Stimulated activated CD8-positive, alpha-beta memory T cell treated with anti-CD3 and anti-CD28 coated beads, Interleukin-7, amount 100 ng/mL, for 4 hours (primary cell): ENCODE data around the gene SAMD3.
"Not testable (repeated sequence)": the region's sequence is repeated elsewhere in the genome, so short reads cannot be mapped to it uniquely, and the experiment has no call there.

ENCODE experiments used
- DNase-seq, 2 donors: peaks; one replicate each; pipeline ENCODE4 v3.0.0-alpha.2; 2020; ENCODE audit warnings: low read depth in 2 of 2

Gene SAMD3

DNA sequence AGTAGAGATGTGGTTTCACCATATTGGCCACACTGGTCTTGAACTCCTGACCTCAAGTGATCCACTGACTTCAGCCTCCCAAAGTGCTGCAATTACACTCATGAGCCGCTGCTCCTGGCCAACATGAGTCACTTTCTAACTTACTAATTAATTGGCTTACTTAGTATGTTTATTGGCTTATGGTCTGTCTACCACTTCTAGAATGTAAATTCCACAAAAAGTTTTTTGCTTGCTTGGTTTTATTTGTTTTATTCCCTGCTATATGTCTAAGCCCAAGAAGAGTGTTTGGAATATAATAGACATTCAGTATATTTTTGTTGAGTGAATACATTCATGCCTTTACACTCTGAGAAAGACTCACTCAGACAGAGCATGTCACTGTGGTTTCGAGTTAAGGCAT, 86.0 kb downstream of the SAMD3 start:
- no peak for DNase-seq

DNA sequence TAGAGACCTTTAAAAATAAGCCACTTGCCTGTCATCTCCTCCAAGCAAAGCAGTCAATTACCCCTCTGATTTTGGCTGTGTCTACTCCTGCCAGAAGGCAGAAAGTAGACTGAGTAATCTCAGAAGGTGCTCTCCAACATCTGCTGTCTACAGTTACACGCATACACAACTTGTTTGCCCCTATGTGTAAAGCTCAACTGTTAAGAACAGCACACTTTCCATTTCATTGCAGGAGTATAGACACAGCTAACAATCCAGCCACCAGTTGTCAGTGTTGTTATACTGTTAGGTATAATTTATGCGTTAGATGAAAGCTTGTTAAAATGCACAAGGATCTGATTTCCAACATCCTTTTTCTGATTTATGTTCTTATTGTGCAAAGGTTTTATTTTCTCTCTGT, 88.2 kb downstream of the SAMD3 start:
- DNase-seq = no peak

DNA sequence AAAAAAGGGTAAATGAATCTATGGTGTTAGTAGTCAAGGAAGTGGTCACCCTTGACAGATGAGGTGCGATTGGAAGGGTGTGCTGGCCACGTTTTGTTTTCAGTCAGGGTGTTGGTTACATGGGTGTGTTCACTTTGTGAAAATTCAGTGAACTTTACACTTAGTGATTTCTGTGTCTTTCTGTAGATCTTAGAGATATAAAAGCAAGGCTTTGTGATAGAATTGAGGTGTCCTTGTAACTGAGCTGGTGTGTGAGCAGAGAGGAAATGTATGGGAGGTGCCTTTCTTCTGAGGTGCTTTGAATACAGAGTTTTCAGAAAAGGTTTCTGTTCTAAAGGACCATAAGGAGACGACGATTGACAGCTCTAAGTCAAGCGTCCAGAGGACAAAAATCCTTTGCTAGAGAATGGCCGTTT, 90.5 kb downstream of the SAMD3 start:
- DNase-seq = peak; percentile 23 to 26

DNA sequence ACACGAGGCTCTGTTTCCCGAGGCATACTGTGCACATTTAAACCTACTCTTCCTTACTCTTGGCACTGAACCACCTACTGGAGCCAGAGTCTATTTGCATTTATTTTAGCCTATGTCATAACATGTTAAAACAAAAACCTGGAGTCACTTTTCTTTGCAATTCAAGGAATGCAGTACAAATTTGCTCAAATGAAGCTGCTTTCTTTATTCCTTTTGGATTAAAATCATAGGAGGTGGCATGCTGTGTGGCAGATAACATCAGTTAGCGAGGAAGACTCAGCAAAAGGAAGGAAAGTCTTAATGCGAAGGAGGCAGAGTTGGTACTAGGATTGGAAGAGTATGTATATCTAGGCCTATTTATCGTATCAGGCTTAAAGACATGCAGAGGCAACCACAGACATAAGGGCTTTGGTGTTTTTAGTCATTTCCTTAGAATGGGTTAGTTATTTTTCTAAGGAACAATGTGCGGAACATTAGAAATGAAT, 92.9 kb downstream of the SAMD3 start:
- no peak for DNase-seq

DNA sequence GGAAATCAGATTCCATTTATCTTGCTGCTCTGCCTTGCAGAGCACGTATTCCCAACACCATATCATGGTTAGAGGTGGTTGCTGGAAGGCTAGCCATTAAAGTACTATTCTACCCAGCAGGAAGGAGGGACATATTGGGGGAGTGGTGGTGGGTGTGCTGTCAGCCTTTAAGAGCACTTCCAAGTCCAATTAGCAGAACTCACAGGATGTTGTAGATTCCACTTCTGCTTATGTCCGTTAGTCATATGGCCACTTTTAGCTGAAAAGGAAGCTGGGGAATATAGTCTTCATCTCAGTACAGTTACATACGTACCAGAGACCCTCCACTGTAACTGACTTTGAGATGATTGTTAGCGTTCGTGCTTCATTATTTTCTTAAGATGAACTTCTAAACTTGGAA, 94.4 kb downstream of the SAMD3 start:
- no peak for DNase-seq

DNA sequence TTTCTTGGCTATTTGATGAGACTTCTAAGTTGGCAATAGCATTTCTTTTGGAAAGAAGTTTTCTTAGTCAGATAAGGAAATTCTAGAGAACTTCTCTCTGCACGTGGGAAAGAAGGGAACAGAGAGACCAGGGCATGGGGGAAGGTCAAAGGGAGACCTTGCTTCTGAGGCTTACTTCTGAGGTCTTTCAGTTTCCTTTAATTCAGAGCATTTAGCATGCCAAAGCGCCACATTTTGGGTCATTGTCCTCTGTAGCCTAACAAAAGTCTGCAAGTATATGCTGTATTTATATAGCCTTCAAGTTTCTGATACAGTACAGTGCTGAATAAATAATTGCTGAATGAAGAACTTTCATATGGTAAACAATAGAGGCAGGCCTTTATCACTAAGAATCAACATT, 95.6 kb downstream of the SAMD3 start:
- DNase-seq = no peak

DNA sequence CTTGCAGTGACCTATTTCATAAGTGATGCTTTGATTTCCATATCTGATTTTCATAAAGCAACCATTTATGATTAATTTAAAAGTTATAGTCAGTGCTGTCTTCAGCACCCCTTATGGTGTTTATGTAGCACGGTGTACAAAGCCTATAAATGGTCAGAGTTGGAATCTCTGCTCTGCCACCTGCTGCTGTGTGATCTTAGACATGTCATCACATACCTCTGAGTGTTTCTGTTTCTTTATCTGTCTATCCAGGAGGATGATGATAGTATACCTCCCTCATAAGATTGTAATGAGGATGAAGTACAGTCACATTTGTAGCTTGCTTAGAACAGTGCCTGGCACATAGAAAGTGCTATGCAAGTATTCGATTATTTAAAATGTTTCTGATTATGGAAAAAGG, 100.5 kb downstream of the SAMD3 start:
- DNase-seq = no peak

DNA sequence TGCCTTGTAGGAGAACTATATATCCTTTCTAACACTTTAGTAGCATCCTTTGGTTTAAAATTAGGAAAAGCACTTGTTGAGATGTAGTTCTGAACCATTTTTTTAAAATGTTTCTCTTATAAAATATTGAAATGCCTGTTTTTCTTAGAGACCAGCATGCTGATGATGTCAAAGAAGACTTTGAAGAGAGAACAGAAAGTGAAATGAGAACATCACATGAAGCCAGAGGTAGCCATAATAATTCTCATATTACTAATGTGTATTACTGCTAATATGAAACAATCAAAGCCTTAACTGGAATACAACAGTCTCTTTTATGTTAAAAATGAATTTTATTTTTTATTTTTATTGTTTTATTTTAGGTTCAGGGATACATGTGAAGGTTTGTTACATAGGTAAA, 102.0 kb downstream of the SAMD3 start:
- DNase-seq = no peak

DNA sequence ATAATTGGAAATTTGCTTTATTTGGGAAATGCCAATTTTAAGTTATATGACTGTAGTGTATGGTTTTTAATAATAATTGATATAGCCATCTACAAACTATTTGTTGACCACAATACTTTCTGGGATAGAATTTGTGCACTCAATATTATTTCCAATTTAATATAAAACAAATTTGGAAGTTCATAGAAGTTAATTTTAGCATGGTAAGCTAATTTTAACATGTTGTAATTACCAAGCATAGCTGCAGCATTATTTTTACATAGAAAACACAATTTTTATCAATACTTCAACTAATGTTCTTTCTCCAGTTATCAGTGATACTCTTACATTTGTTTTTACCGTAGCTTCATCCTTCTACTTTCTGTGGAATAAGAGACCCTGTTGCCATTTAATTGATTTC, 103.5 kb downstream of the SAMD3 start:
- DNase-seq = no peak

DNA sequence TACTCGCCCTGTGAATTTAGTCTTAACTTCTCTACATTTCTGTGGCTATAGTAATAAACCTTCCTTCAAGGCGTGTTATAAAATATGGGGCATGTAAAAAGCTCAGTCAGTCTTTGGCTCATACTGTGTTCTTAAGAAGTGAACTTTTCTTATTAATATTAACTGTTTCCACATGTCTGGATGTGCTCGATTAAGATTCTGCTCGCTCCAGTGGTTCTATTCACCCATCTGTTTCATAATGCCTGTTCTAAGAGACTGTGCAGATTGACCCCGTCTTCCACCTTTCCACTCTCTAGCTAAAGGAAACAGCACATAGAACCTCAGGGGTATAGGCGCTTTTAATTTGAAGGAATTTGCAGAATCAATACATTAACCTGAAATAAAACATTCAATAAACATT, 104.5 kb downstream of the SAMD3 start:
- no peak for DNase-seq

DNA sequence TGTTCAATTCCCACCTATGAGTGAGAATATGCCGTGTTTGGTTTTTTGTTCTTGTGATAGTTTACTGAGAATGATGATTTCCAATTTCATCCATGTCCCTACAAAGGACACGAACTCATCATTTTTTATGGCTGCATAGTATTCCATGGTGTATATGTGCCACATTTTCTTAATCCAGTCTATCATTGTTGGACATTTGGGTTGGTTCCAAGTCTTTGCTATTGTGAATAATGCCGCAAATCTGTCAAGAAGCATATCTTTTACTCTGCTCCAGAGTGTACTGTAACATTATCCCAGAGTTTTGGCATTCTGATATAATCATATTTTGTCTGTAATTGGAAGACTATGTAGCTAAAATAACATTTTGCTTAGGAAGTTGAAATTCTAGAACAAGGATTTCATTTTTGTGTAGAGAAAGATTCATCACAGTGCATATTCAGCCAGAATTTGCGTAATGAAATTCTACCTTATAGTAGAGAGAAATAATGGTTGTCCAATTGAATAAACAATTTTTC, 105.5 kb downstream of the SAMD3 start:
- DNase-seq = not testable (repeated sequence)

DNA sequence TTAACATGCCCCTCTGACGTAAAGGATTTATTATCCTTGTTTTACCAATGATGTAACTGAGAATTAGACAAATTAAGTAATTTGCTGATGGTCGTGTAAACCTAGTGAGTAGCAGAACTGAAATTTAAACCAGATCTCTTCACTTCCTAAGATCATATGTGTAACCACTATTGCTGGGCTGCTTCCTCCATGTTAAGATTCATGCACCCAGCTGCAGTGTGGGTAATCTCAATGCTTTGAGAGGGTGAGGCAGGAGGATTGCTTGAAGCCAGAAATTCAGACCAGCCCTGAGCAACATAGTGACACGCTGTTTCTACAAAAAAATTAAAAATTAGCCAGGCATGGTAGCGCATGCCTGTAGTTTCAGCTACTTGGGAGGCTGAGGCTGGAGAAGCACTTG, 106.5 kb downstream of the SAMD3 start:
- DNase-seq = no peak

DNA sequence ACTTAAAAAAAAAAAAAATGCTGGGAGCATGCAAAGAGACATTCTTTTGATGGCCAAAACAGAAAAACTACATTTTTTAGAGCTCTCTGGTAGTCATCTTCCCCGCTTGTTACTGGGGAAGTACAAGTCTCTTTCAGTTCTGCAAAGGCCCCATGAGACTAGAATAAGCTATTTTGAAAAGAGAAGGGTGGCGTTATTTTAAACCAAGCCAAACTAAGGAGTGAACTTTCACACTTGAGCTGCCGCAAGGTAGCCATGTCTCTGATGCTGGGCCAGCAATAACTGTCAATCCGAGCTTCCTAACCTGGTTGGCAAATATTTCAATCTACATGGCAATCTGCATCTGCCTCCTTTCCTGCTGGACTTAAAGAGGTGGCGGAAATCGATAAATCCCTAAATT, 107.7 kb downstream of the SAMD3 start:
- DNase-seq = no peak

DNA sequence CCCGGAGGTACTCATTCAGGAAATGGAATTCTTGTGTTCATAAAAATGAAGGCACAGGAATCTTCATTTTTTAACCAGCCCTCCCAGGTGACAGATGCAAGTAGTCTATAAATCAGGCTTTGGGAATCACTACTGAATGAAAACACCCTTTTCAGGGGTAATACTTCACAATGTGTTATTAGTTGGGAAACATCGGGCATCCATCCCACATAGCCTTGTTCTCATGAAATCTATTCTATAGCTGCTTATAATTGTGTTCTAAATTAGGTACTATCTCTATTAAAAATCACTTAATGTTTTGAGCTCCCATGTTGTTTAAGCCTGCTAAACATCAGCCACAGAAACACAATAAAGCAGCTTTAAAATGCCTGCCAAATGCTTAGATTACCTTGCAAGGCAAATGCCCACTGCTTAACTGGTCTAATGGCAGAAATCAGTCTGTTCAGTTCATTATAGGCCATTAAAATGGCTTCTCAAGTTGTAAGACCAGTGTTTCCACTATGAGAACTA, 109.5 kb downstream of the SAMD3 start:
- no peak for DNase-seq

DNA sequence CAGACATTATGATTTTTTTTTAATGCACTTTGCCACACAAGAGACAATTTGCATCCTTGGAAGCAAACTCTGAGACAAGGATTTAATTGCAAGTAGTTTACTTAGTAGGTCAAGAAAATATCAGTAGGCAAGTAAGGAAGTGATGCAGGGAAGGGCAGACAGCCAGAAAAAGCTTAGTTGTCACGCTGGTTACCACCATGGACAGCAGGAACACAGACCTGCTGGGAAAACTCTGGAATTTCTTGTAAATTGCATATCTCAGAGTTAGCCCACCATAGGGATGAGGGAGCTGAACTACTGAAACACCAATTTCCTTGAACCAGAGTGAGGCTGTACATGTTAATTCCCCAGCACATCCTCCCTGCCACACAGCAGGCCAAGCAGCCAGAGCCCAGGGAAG, 111.7 kb downstream of the SAMD3 start:
- no peak for DNase-seq

DNA sequence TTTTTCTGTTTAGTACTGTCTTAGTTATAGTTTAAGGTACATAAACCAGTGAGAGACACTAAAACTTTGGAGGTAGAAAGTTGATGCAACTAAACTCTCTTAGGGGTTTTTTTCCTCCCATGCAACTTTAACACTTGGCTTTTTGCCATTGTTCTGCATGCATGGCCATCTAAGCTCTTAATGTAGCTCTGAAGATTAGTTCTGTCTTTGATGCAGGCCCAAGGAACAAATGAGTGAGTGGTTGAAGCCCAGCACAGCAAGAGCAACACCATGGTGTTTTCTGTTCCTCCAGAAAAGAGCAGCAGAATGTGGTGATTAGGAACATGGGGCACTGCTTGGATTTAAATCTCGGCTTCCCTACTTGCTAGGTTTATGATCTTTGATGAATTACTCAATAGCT, 115.0 kb downstream of the SAMD3 start:
- DNase-seq = no peak

DNA sequence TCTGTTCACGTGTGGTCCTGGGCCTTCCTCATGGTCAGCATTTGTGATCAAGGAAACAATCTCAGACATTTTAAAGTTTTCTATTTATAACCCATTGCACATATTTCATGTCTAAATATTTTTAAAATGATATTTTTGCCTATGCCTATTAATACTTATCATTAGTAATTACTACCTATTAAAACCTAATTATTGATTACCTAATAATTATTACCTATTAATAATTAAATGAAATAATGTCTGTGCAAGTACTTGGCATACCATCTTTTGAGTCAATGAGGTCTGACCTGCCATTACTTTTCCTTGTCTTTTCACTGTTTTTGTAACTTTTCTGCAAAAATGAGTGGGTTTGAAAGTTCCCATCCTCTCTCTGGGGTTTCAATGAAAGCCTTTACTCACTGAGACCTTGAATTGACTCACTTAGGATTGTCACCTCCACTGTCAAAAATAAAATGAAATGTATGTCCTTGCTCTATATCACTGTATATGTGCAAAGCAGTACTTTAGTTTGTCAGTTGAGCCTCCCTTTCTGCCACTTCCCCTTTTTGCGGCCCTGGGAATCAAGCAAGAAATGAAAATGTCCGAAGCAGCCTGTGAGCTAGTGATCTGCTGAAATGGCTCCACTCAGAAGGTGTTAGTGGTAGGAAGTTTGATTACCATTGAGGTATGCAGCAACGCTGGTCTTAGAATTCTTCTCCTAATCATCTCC, 116.6 kb downstream of the SAMD3 start:
- DNase-seq = no peak

DNA sequence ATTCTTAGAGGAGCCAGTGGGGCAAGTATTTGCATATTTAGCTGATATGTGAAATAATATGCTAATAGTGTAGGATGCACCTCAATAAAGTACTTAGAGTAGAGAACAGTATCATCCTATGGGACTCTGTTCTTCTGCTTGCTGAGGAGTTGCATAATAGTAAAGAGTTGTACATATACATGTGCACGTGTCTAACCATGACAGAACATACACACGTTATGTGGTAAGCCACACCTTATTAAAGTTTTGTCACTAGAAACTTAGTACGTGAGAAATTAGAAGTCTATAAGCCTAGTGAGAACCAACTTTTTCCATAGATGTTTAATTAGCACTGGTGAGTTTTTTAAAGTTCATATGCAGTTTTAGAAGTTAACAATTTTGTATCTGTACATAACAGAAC, 123.6 kb downstream of the SAMD3 start:
- no peak for DNase-seq

DNA sequence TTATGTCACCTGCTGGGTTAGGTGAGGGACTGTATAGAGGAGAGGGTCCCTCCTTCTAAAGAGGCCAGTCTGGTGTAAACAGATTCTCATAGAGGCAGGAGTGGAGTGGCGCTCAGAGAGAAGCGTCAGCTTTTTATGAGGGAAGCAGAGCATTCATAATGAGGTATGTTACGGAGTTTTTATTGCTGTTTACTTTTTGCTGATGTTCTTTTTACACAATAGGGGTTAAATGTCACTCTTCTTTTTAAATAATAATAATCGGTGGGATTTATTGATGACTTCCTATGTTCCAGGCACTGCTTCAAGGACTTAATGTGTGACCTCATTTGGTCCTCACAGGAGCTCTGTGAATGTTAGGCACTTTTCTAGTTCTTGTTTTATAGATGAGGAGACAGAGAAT, 124.4 kb downstream of the SAMD3 start:
- DNase-seq = no peak
